GM12874 (cell line): Measurements from ENCODE around the gene INTS11.
A peak's percentile ranks its signal among the peaks of the same experiment; 100 is the strongest.

Source experiments
- CTCF ChIP-seq: IDR thresholded peaks from 2 replicates; pipeline ENCODE4 v1.5.1; 2011; ENCODE audit warnings: low read depth, mild to moderate bottlenecking, control low read depth, low read length, moderate library complexity; ENCODE audit not compliant: insufficient read depth

INTS11 gene

GRCh38 chr1:1274931-1275431 is 49.5 kb downstream of the INTS11 start:
- no peak for TF ChIP-seq CTCF

GRCh38 chr1:1274299-1274930 is 50.0 kb downstream of the INTS11 start:
- TF ChIP-seq CTCF, result no peak

- TF ChIP-seq CTCF, result 0 out of 2 replicates have a peak, but pooled peaks have one; percentile 3
These were observed 50.8 kb downstream of the INTS11 start, which contains the start of gene UBE2J2 for GRCh38 chr1:1273512-1274298. Gene UBE2J2 (minus strand): TSS chr1:1273854. CDS start chr1:1267992, 5,862 bp downstream.

GRCh38 chr1:1273209-1273511 is 51.3 kb downstream of the INTS11 start:
- no peak for TF ChIP-seq CTCF

- no peak for TF ChIP-seq CTCF
These were observed 51.9 kb downstream of the INTS11 start for GRCh38 chr1:1272341-1273208.

- TF ChIP-seq CTCF, result no peak
These were observed 53.6 kb downstream of the INTS11 start for GRCh38 chr1:1270813-1271212.

- no peak for TF ChIP-seq CTCF
These were observed 56.2 kb downstream of the INTS11 start for GRCh38 chr1:1268284-1268682.
